IMR-90 (cell line): ENCODE results near the gene OR13C8.

ENCODE experiments used
- CEBPB ChIP-seq: IDR thresholded peaks from 2 replicates; pipeline ENCODE4 v1.6.1; 2012; ENCODE audit warnings: low read depth, low read length, improper control_type of control experiment
- CTCF ChIP-seq: conservative IDR thresholded peaks from 2 replicates; pipeline ENCODE4 v1.5.1; 2012; ENCODE audit warnings: mild to moderate bottlenecking, low read depth, low read length, improper control_type of control experiment
- FOS ChIP-seq: fragments of 150-350 bp; IDR thresholded peaks from 2 replicates; pipeline ENCODE4 v1.6.1; 2016; ENCODE audit warnings: low read depth, low read length
- MAFK ChIP-seq: IDR thresholded peaks from 2 replicates; pipeline ENCODE4 v1.6.1; 2012; ENCODE audit warnings: low read depth, low read length, improper control_type of control experiment
- MAZ ChIP-seq: IDR thresholded peaks from 2 replicates; pipeline ENCODE4 v1.6.1; 2012; ENCODE audit warnings: low read depth, mild to moderate bottlenecking, low read length, improper control_type of control experiment, moderate library complexity, borderline replicate concordance
- POLR2A ChIP-seq: IDR thresholded peaks from 2 replicates; pipeline ENCODE4 v1.6.1; 2012; ENCODE audit warnings: mild to moderate bottlenecking, low read depth, low read length
- RAD21 ChIP-seq: IDR thresholded peaks from 2 replicates; pipeline ENCODE4 v1.6.1; 2012; ENCODE audit warnings: low read length, improper control_type of control experiment
- RFX5 ChIP-seq: IDR thresholded peaks from 2 replicates; pipeline ENCODE4 v1.8.0; 2012; ENCODE audit warnings: low read depth, mild to moderate bottlenecking, low read length, moderate library complexity
- SMC3 ChIP-seq: fragments of 150-350 bp; IDR thresholded peaks from 2 replicates; pipeline ENCODE4 v1.6.1; 2016; ENCODE audit warnings: low read depth, mild to moderate bottlenecking, antibody characterized with exemption, low read length, moderate library complexity
- TF ChIP-seq, protein P1 (sequence below): fragments of 150-350 bp; IDR thresholded peaks from 2 replicates; pipeline ENCODE4 v1.6.1; 2016; ENCODE audit warnings: low read depth, mild to moderate bottlenecking, low read length, moderate library complexity, borderline replicate concordance

DNA sequence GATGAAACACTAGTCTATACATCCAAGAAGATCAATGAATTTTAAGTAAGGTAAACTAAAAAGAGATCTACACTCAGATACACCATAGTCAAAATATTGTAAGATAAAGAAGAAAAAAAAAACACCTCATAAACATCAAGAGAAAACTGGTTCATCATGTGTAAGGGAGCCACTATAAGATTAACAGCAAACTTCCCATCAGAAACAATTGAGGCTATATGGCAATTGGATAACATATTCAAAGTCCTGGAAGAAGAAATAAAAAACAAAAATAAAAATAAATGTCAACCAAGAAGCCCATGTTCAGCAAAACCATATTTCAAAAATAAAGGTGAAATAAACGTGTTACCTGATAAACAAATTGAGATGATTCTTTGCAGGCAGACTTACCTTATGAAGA, 3.6 kb downstream of the OR13C8 start:
- TF ChIP-seq CTCF (no peak), POLR2A (no peak), RAD21 (no peak), MAFK (no peak), SMC3 (no peak), FOS (no peak), RFX5 (no peak), CEBPB (no peak), MAZ (no peak)
- TF ChIP-seq, protein P1, sequence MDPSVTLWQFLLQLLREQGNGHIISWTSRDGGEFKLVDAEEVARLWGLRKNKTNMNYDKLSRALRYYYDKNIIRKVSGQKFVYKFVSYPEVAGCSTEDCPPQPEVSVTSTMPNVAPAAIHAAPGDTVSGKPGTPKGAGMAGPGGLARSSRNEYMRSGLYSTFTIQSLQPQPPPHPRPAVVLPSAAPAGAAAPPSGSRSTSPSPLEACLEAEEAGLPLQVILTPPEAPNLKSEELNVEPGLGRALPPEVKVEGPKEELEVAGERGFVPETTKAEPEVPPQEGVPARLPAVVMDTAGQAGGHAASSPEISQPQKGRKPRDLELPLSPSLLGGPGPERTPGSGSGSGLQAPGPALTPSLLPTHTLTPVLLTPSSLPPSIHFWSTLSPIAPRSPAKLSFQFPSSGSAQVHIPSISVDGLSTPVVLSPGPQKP, result no peak
